Measurements from ENCODE around the gene CAMSAP2.

Gene CAMSAP2

DNA sequence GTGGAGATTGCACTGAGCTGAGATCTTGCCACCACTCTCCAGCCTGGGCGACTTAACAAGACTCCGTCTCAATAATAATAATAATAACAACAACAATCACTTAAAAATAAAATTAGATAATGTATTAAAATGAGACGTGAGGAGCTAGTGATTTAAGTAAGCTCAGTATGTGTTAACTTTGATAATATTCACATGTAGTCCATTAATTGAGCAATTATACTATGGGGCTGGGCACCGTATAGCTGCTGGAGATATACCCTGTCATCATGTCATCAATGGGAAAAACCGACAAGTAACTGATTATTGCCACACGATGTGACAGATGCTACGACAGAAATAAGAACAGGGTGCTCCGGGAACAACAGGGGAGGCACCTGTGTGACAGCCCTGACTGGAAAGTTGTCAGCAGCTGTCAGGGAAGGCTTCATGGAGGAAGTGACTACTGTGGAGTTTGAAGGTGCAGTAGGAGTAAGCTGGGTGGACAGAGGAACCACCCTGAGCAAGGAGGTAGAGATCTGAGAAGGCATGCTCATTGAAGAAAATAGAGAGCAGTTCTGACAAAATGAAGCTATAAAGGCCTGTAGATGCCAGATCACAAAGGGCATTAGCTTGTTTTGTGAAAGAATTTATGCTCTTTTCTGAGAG lies 924 bp upstream of the CAMSAP2 start:
- no peak for FAIRE-seq

DNA sequence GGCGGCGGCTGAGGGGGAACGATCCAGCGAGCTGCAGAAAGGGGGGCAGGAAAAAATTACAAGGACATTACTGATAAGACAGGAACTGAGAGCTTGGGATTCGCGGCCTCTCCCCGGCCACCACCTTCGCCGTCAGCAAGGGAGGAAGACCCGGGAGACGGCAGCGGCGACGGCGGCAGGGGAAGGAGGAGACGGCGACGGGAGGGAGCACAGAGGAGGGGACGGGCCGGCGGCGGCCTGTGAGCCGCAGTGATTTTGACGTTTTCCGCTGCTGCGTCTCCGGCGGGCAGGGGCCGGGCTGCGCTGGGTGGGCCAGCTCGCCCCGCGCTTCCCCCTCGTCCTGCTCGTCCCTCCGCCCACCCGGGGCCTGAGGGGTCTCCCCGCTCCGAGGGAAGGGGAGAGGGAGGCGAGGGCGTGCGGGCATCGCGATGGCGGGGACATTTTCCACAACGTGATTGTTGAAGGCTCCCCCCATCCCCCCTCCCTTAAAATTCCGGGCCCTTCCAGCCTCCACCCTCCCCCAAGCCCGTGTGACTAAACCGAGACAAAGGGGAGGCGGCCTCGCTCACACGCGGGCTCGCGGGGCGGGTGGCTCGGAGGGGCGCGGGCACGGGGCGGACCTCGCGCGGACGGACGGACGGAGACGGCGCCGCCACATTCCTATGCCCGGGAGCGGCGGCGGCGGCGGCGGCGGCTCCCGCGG lies 407 bp downstream of the CAMSAP2 start:
- TF ChIP-seq, protein P1, sequence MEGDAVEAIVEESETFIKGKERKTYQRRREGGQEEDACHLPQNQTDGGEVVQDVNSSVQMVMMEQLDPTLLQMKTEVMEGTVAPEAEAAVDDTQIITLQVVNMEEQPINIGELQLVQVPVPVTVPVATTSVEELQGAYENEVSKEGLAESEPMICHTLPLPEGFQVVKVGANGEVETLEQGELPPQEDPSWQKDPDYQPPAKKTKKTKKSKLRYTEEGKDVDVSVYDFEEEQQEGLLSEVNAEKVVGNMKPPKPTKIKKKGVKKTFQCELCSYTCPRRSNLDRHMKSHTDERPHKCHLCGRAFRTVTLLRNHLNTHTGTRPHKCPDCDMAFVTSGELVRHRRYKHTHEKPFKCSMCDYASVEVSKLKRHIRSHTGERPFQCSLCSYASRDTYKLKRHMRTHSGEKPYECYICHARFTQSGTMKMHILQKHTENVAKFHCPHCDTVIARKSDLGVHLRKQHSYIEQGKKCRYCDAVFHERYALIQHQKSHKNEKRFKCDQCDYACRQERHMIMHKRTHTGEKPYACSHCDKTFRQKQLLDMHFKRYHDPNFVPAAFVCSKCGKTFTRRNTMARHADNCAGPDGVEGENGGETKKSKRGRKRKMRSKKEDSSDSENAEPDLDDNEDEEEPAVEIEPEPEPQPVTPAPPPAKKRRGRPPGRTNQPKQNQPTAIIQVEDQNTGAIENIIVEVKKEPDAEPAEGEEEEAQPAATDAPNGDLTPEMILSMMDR (IDR thresholded peaks at IDR 0.05; ENCODE audit: insufficient read depth, missing control alignments): no peak
- FAIRE-seq: no peak
- peak; percentile 37 for DNase-seq (ENCODE audit: insufficient read length, low spot score)

More for the DNA sequence above, 924 bp upstream of the CAMSAP2 start:
- TF ChIP-seq, protein P1 (IDR thresholded peaks at IDR 0.05; ENCODE audit: insufficient read depth, missing control alignments): no peak
- no peak for DNase-seq (ENCODE audit: insufficient read length, low spot score)

DNA sequence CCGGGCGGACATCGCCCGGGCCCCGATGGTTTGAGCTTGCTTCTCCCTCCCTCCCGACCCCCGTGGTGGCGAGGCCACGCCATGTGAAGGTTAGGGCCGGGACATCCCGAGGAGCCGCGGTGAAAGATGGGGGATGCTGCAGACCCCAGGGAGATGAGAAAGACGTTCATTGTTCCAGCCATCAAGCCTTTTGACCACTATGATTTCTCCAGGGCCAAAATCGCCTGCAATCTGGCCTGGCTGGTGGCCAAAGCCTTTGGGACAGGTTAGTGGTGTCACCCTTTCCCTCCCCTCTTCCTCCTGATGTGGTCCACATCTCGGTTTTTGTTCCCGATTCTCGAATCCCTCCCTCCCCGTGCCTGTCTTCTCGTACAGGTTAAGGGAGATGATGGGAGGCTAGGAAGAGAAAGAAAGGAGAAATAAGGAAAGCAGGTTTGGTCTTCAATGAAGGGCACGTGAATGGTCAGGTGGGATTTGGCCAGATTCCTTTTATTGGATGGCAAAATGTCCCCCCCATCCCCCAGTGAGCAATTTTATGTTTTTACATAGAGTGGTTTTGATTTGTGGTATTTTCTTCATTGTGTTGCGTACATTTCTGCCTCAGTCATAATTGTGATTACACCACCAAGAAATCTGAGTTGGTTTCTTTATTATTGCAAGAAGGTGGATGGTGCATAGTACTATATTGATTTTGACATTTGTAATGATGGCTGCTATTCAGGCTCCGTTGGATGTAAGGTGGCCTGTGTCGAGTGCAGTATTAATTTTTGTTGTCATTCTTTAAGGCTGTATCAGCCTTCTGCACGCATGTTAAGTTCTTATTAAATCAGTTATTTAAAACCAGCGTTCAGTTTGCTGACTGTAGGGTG lies 1.2 kb downstream of the CAMSAP2 start:
- TF ChIP-seq, protein P1 (IDR thresholded peaks at IDR 0.05; ENCODE audit: insufficient read depth, missing control alignments): no peak
- DNase-seq (ENCODE audit: insufficient read length, low spot score) (no peak), FAIRE-seq (peak; percentile 21)

DNA sequence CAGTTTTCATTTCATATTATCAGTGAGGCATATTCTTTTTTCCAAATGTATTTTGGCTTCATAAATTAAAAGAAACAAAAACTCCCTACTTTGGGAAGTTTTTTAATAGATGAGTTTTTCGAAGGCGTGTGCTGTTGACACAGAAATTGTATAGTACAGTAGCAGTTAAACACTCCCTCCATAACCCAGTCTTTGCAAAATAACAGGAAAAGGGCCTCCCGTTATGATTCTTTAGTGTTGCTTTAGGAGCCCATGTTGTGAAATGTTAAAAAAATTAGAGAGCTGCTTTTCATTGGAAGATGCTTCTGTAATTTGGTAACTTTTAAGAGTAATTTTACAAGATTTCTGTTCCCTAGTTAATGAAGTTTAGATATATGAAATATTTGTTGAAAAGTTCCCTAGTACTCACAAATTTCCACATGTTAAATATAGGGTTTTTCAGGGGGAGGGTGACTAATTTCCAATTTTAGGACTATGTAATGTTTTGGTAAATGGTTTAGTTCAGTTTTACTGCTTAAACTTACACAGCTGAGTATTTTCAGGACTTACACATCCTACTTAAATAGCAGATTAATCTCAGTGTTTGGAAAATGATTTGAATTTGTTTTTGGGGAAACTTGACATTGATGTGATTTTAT lies 2.0 kb downstream of the CAMSAP2 start:
- no peak for FAIRE-seq

DNA sequence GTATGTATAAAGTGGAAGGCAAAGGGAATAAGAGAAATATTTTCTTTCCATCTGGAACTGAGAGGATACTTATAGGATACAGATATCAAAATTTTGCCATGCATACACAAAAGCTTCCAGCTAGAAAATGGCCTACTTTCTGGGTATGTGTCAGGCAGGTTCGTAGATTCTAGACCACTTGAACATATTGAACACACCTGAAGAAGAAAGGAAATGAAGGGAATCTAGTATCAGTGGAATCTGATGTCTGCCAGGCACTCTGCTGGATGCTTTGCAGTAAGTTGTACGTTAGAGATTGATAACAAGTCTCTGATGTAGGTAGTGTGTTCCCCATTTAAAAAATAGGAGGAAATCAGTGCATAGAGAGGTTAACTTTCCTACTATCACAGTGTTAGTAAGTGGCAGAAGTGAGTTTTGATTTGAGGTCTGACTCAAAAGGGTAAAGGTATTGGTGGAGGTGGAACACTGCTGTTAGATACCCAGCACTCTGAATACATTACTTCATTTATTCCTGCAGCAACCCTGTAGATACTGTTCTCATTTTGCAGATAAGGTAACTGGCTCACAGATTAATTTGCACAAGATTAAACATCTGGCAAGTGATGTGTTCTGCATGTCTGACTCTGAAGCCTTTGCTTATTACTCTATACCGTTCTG lies 3.0 kb downstream of the CAMSAP2 start:
- FAIRE-seq: peak; percentile 55

More for the DNA sequence above, 2.0 kb downstream of the CAMSAP2 start:
- TF ChIP-seq, protein P1 (IDR thresholded peaks at IDR 0.05; ENCODE audit: insufficient read depth, missing control alignments): no peak
- no peak for DNase-seq (ENCODE audit: insufficient read length, low spot score)

DNA sequence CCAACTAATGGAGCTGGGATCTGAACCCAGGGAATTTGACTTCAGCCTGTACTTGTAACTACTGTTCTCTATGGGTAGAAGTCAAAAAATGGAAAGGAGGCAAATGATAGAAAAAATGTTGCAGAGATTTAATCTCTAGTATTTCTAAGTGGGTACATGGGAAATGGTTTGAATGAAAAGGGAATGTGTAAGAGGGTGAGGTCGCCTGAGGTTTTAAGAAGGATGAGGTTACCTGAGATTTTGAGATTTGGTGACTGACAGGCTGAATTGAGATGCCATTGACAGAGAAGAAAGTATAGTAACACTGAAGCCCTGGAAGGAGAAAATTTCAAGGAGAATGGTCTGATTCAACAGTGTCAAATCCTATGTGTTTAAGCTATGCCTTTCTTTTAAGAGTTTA lies 5.5 kb downstream of the CAMSAP2 start:
- DNase-seq (ENCODE audit: insufficient read length, low spot score) (no peak), FAIRE-seq (no peak)
- TF ChIP-seq, protein P1 (IDR thresholded peaks at IDR 0.05; ENCODE audit: insufficient read depth, missing control alignments): no peak

More for the DNA sequence above, 3.0 kb downstream of the CAMSAP2 start:
- TF ChIP-seq, protein P1 (IDR thresholded peaks at IDR 0.05; ENCODE audit: insufficient read depth, missing control alignments): no peak
- no peak for DNase-seq (ENCODE audit: insufficient read length, low spot score)

All from D721Med (cell line).